T-cell (primary cell): ENCODE results near the gene FAM20C. TPM values are rescaled to one million over a fixed set of nuclear protein-coding genes. Genes with fewer than 3 reads are reported as not detected.

Experiments used
- ATAC-seq, 4 experiments: fragments of 200-7000 bp in 3 of 4; fragments of 150-1000 bp in 1 of 4; cut with Tn5 transposase; replicated peaks in 1 of 4; 1 replicate in 3 of 4; 2 replicates in 1 of 4; pipeline ENCODE4 v1.10.0; 2021; ENCODE audit warnings: moderate library complexity in 3 of 4, mild to moderate bottlenecking in 2 of 4, moderate number of reproducible peaks in 1 of 4
- CTCF ChIA-PET, 2 donors: fragments of 300-600 bp; sonication (Branson Sonifier 250); formaldehyde crosslinking; loops; one replicate each; lab custom pipeline; 2022; ENCODE audit warnings: antibody characterized with exemption in 2 of 2; lab: Charles Lee
- POLR2A ChIA-PET, 2 donors: fragments of 300-600 bp; sonication (Branson Sonifier 250); formaldehyde crosslinking; loops; one replicate each; lab custom pipeline; 2022; ENCODE audit warnings: antibody characterized with exemption in 2 of 2; lab: Charles Lee
- DNase-seq, 35 experiments: peaks; one replicate each; pipeline versions ENCODE4 v3.0.0 to v3.0.0-alpha.2; 2013 to 2023
- H3K27ac ChIP-seq: one replicate; pipeline ENCODE4 v1.5.1; 2013; ENCODE audit warnings: low read length
- H3K27me3 ChIP-seq, 2 experiments: replicated peaks in 1 of 2; 1 replicate in 1 of 2; 2 replicates in 1 of 2; pipeline versions ENCODE4 v1.6.1 to v1.7.0; 2013; ENCODE audit warnings: low read length in 1 of 2, mixed read lengths in 1 of 2; ENCODE audit not compliant: control insufficient read depth in 2 of 2, insufficient read depth in 2 of 2; ENCODE audit errors: extremely low read depth in 1 of 2
- H3K36me3 ChIP-seq, 2 donors: 1 replicate in 1 of 2; 2 replicates in 1 of 2; pipeline versions ENCODE4 v1.6.1 to v1.7.0; 2013; ENCODE audit warnings: low read length in 1 of 2; ENCODE audit not compliant: control insufficient read depth in 2 of 2, insufficient read depth in 1 of 2; ENCODE audit errors: extremely low read depth in 1 of 2
- H3K4me1 ChIP-seq, 2 experiments: 1 replicate in 1 of 2; 2 replicates in 1 of 2; pipeline versions ENCODE4 v1.6.1 to v1.7.0; 2013; ENCODE audit warnings: low read length in 2 of 2, mixed read lengths in 1 of 2; ENCODE audit not compliant: insufficient read depth in 2 of 2, control insufficient read depth in 1 of 2; ENCODE audit errors: extremely low read depth in 1 of 2
- H3K4me3 ChIP-seq, 2 donors: 1 replicate in 1 of 2; 2 replicates in 1 of 2; pipeline versions ENCODE4 v1.5.1 to v1.7.0; 2013; ENCODE audit warnings: mild to moderate bottlenecking in 2 of 2, low read length in 1 of 2, moderate library complexity in 1 of 2; ENCODE audit not compliant: control insufficient read depth in 1 of 2; ENCODE audit errors: extremely low read depth in 1 of 2
- H3K9me3 ChIP-seq: 2 replicates; pipeline ENCODE4 v1.7.0; 2013
- H3K27ac Mint-ChIP-seq, 2 donors: one replicate each; pipeline ENCODE4 v1.8.0; 2020 to 2021; ENCODE audit warnings: mild to moderate bottlenecking in 2 of 2, mixed read lengths in 2 of 2
- H3K27me3 Mint-ChIP-seq, 2 donors: one replicate each; pipeline ENCODE4 v1.8.0; 2021 to 2022; ENCODE audit warnings: mixed read lengths in 2 of 2
- H3K36me3 Mint-ChIP-seq: one replicate; pipeline ENCODE4 v1.8.0; 2021; ENCODE audit warnings: mixed read lengths
- H3K4me1 Mint-ChIP-seq, 3 donors: one replicate each; pipeline ENCODE4 v1.8.0; 2020 to 2022; ENCODE audit warnings: mixed read lengths in 3 of 3, mild to moderate bottlenecking in 1 of 3
- H3K4me3 Mint-ChIP-seq, 3 donors: one replicate each; pipeline ENCODE4 v1.8.0; 2020 to 2022; ENCODE audit warnings: mild to moderate bottlenecking in 3 of 3, mixed read lengths in 3 of 3, moderate library complexity in 3 of 3
- H3K9me3 Mint-ChIP-seq, 3 donors: one replicate each; pipeline ENCODE4 v1.8.0; 2020 to 2022; ENCODE audit warnings: mixed read lengths in 3 of 3
- WGBS: methylation state at CpG from one replicate; pipeline ENCODE4 v1.1.5; 2013; ENCODE audit warnings: missing lambda C conversion rate; ENCODE audit not compliant: insufficient coverage; 5-methylcytosine and 5-hydroxymethylcytosine counted together
- total RNA-seq, 35 experiments: library from RNA in 6 of 35; stranded (reverse) in 6 of 35; fragments of 120-200 nt in 1 of 35; gene quantifications; one replicate each; pipeline versions ENCODE4 v1.2.1 to v1.2.4 and lab custom pipeline; 2013 to 2026

The FAM20C gene
- total RNA-seq, 5 donors from 2014 or later (not counting 1 experiment from before 2014, with no cell fraction given): 0.18 to 2.0 (median 1.2) TPM

DNA sequence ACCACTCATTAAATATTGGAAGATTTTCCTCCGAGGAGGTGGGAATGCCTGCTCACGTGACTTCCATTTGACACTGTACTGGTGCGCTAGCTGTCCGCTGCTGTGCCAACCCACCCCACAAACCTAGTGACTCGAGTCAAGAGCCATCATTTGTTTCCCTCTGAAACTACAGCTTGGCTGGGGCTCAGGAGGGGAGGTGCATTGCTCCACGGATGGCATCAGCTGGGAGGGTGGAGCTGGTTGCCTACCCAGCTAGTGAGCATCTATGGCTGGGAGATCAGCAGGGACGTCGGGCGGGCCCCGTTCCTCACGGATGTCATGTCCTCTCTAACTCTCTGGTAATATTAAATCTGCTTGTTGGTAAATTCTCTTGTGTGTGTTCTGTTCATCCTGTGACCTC lies 88.1 kb downstream of the FAM20C start:
- ChIA-PET POLR2A (no interaction called here), CTCF (no interaction called here)
- Histone ChIP-seq H3K9me3 (no peaks in the 10 kb centered on the region), H3K4me1 (no peaks in the 10 kb centered on the region), H3K4me3 (no peak overlapping the region), H3K27ac (no peak overlapping the region), H3K36me3 (no peaks in the 10 kb centered on the region), H3K27me3 (peaks cover 0 to 40% of the 10 kb centered on the region in 2 experiments)
- Mint-ChIP-seq H3K27me3 (peaks cover 19 to 29% of the 10 kb centered on the region in 2 donors), H3K27ac (no peak overlapping the region), H3K9me3 (peaks cover 3 to 4% (median 4%) of the 10 kb centered on the region in 3 donors), H3K4me3 (no peak overlapping the region), H3K4me1 (no peaks in the 10 kb centered on the region), H3K36me3 (no peaks in the 10 kb centered on the region)
- no peak for DNase-seq
- WGBS: 80% methylated on average over 5 of the region's 11 CpGs
- ATAC-seq: no peak

GRCh38 chr7:281637-282036 lies 89.3 kb downstream of the FAM20C start:
- Mint-ChIP-seq H3K27me3 (peaks cover 22 to 29% of the 10 kb centered on the region in 2 donors), H3K27ac (no peak overlapping the region), H3K9me3 (peaks cover 3 to 4% (median 4%) of the 10 kb centered on the region in 3 donors), H3K4me1 (no peaks in the 10 kb centered on the region), H3K4me3 (no peak overlapping the region), H3K36me3 (no peaks in the 10 kb centered on the region)
- H3K27ac ChIP-seq: no peak overlapping the region
- ChIA-PET CTCF (no interaction called here), POLR2A (no interaction called here)
- no peak for ATAC-seq
- no peaks in the 10 kb centered on the region for H3K4me1 ChIP-seq
- H3K27me3 ChIP-seq: peaks cover 0 to 42% of the 10 kb centered on the region in 2 experiments
- H3K9me3 ChIP-seq: no peaks in the 10 kb centered on the region
- no peak for DNase-seq
- 83% methylated on average over 1 of the region's 8 CpGs for WGBS
- no peak overlapping the region for H3K4me3 ChIP-seq
- H3K36me3 ChIP-seq: no peaks in the 10 kb centered on the region

DNA sequence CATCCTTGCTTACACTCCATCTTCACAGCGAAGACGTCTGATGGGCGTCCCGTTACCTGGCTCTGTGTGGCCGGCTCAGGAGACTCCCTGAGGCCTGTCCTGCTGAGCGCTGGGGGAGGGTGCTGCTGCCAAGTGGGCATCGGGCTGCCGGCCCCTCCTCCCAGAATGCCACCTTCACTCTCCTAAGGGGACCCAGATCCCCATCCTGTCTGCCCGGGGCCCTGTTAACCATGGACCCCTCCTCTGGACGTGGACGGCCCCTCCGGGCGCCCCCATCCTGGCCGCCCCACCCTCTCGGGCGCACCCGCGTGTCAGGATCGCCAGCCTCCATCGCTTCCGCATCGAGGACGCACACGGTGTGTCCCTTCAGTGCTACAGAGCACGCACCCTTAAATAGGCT lies 90.2 kb downstream of the FAM20C start:
- ChIA-PET CTCF (no interaction called here), POLR2A (no interaction called here)
- no peaks in the 10 kb centered on the region for H3K4me1 ChIP-seq

GRCh38 chr7:284762-285722 lies 92.7 kb downstream of the FAM20C start:
- H3K27me3 Mint-ChIP-seq: peaks cover 29 to 42% of the 10 kb centered on the region in 2 donors
- no peak overlapping the region for H3K27ac Mint-ChIP-seq
- CTCF ChIA-PET: no interaction called here
- ATAC-seq: no peak
- H3K27me3 ChIP-seq: peaks cover 0 to 50% of the 10 kb centered on the region in 2 experiments
- H3K36me3 ChIP-seq: no peaks in the 10 kb centered on the region
- H3K4me1 Mint-ChIP-seq: no peaks in the 10 kb centered on the region
- no peaks in the 10 kb centered on the region for H3K36me3 Mint-ChIP-seq
- H3K9me3 ChIP-seq: no peaks in the 10 kb centered on the region
- no peak for DNase-seq
- peaks cover 0 to 3% (median 0%) of the 10 kb centered on the region in 3 donors for H3K9me3 Mint-ChIP-seq
- H3K4me3 Mint-ChIP-seq: no peak overlapping the region
- no peak overlapping the region for H3K27ac ChIP-seq
- 73% methylated on average over 27 of the region's 37 CpGs for WGBS
- no peak overlapping the region for H3K4me3 ChIP-seq
- POLR2A ChIA-PET: interaction anchor here (0.6 to 0.8 kb wide), 2 partner anchors 509 to 1101 kb away, joined by 3 to 5 read pairs; no protein-coding TSS in a partner anchor
- no peaks in the 10 kb centered on the region for H3K4me1 ChIP-seq

More for the DNA sequence above, 90.2 kb downstream of the FAM20C start:
- Mint-ChIP-seq H3K4me3 (no peak overlapping the region), H3K9me3 (peaks cover 0 to 3% (median 0%) of the 10 kb centered on the region in 3 donors), H3K27ac (no peak overlapping the region), H3K36me3 (no peaks in the 10 kb centered on the region), H3K4me1 (no peaks in the 10 kb centered on the region), H3K27me3 (peaks cover 27% of the 10 kb centered on the region in 2 donors)
- Histone ChIP-seq H3K36me3 (no peaks in the 10 kb centered on the region), H3K27me3 (peaks cover 0 to 33% of the 10 kb centered on the region in 2 experiments), H3K27ac (no peak overlapping the region), H3K4me3 (no peak overlapping the region), H3K9me3 (no peaks in the 10 kb centered on the region)
- DNase-seq (no peak), ATAC-seq (no peak)
- WGBS: 93% methylated on average over 23 of the region's 25 CpGs

DNA sequence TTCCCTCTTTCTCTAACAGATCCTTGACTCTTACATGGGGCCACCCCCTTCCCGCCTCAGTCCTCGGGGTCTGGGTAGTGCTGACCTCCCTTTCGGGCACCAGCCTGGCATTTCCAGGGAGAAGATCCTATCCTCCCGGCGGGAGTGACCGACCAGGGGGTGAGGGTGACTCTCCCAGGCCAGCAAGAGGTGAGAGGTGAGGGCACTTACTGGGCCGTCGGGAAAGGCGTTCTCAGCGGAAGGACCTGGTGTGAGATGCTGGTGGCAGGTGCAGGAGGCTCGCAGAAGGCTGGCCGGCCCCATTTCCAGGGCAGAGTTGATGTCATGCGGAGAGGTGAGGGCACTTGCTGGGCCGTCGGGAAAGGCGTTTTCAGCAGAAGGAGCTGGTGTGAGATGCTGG lies 93.4 kb downstream of the FAM20C start:
- ATAC-seq (no peak), DNase-seq (no peak)
- Mint-ChIP-seq H3K4me1 (no peaks in the 10 kb centered on the region), H3K27ac (no peak overlapping the region), H3K36me3 (no peaks in the 10 kb centered on the region), H3K4me3 (no peak overlapping the region), H3K9me3 (peaks cover 0 to 3% (median 0%) of the 10 kb centered on the region in 3 donors), H3K27me3 (peaks cover 23 to 42% of the 10 kb centered on the region in 2 donors)
- 81% methylated on average over 16 of the region's 16 CpGs for WGBS
- no peaks in the 10 kb centered on the region for H3K36me3 ChIP-seq
- no peaks in the 10 kb centered on the region for H3K9me3 ChIP-seq
- peaks cover 0 to 2% of the 10 kb centered on the region in 2 experiments for H3K4me1 ChIP-seq
- POLR2A ChIA-PET: interaction anchor here in 1 of 2 donors (0.6 kb wide), 1 partner anchor 508 kb away, joined by 5 read pairs; no protein-coding TSS in a partner anchor
- H3K27me3 ChIP-seq: peaks cover 0 to 50% of the 10 kb centered on the region in 2 experiments
- CTCF ChIA-PET: no interaction called here
- no peak overlapping the region for H3K27ac ChIP-seq
- H3K4me3 ChIP-seq: no peak overlapping the region

GRCh38 chr7:286266-286665 lies 93.9 kb downstream of the FAM20C start:
- ATAC-seq (no peak), DNase-seq (no peak)
- no peaks in the 10 kb centered on the region for H3K36me3 Mint-ChIP-seq
- CTCF ChIA-PET: no interaction called here
- peaks cover 0 to 3% (median 0%) of the 10 kb centered on the region in 3 donors for H3K9me3 Mint-ChIP-seq
- Histone ChIP-seq H3K27me3 (peaks cover 0 to 52% of the 10 kb centered on the region in 2 experiments), H3K36me3 (no peaks in the 10 kb centered on the region), H3K9me3 (no peaks in the 10 kb centered on the region), H3K27ac (no peak overlapping the region), H3K4me3 (no peak overlapping the region), H3K4me1 (peaks cover 0 to 2% of the 10 kb centered on the region in 2 experiments)
- peaks cover 19 to 42% of the 10 kb centered on the region in 2 donors for H3K27me3 Mint-ChIP-seq
- no peaks in the 10 kb centered on the region for H3K4me1 Mint-ChIP-seq
- H3K27ac Mint-ChIP-seq: no peak overlapping the region
- no peak overlapping the region for H3K4me3 Mint-ChIP-seq
- POLR2A ChIA-PET: no interaction called here
- 82% methylated on average over 15 of the region's 18 CpGs for WGBS
